H1 (cell line): ENCODE results near the gene WDR89. TPM values are rescaled to one million over a fixed set of nuclear protein-coding genes. Genes with fewer than 3 reads are reported as not detected.
"Not testable (repeated sequence)": the region's sequence is repeated elsewhere in the genome, so short reads cannot be mapped to it uniquely, and the experiment has no call there.

Source experiments
- CTCF ChIA-PET: fragments of 300-600 bp; sonication (Branson Sonifier 250); formaldehyde crosslinking; loops from one replicate; lab custom pipeline; 2021; ENCODE audit not compliant: partially characterized antibody; lab: Charles Lee
- POLR2A ChIA-PET: fragments of 300-600 bp; sonication (Branson Sonifier 250); formaldehyde crosslinking; loops from one replicate; lab custom pipeline; 2021; ENCODE audit warnings: inconsistent platforms; ENCODE audit not compliant: partially characterized antibody; lab: Charles Lee
- DNase-seq, 2 experiments: peaks; one replicate each; pipeline versions ENCODE4 v3.0.0 to v3.0.0-alpha.2; 2010 to 2022; ENCODE audit warnings: low spot score in 2 of 2, low read depth in 1 of 2, mixed read lengths in 1 of 2
- FAIRE-seq: peaks from 2 replicates; lab custom pipeline; 2011; peaks lifted over from hg19 to GRCh38; lab: Jason Lieb, UNC
- H2AFZ ChIP-seq: 2 replicates; pipeline ENCODE4 v1.8.1; 2012; ENCODE audit warnings: low read length, inconsistent platforms
- H2AK5ac ChIP-seq: 2 replicates; pipeline ENCODE4 v1.6.1; 2013; ENCODE audit warnings: low read depth, low read length
- H2BK120ac ChIP-seq: replicated peaks from 2 replicates; pipeline ENCODE3; 2013; ENCODE audit warnings: low read depth, low read length, inconsistent platforms
- H2BK12ac ChIP-seq: 2 replicates; pipeline ENCODE4 v1.6.1; 2013; ENCODE audit warnings: low read depth, low read length
- H2BK15ac ChIP-seq: 2 replicates; pipeline ENCODE4 v1.6.1; 2013; ENCODE audit warnings: low read length
- H2BK20ac ChIP-seq: 2 replicates; pipeline ENCODE4 v1.6.1; 2013; ENCODE audit warnings: low read length
- H2BK5ac ChIP-seq: 2 replicates; pipeline ENCODE4 v1.6.1; 2013; ENCODE audit warnings: low read depth, low read length
- H3K14ac ChIP-seq: 2 replicates; pipeline ENCODE4 v1.6.1; 2013; ENCODE audit warnings: inconsistent platforms; ENCODE audit not compliant: insufficient read length
- H3K18ac ChIP-seq: 2 replicates; pipeline ENCODE4 v1.6.1; 2013; ENCODE audit warnings: low read length; ENCODE audit errors: extremely low read depth
- H3K23ac ChIP-seq: 2 replicates; pipeline ENCODE4 v1.6.1; 2013; ENCODE audit warnings: inconsistent platforms; ENCODE audit not compliant: insufficient read length
- H3K23me2 ChIP-seq: 2 replicates; pipeline ENCODE4 v1.6.1; 2013; ENCODE audit warnings: low read depth, low read length
- H3K27ac ChIP-seq: 2 replicates; pipeline ENCODE4 v1.6.1; 2011; ENCODE audit warnings: low read depth, low read length, inconsistent platforms
- H3K27me3 ChIP-seq, 4 experiments: replicated peaks in 1 of 4; 1 replicate in 1 of 4; 2 replicates in 3 of 4; pipeline versions ENCODE4 v1.6.1 to v1.8.1; 2011 to 2013; ENCODE audit warnings: low read length in 3 of 4, mild to moderate bottlenecking in 3 of 4, inconsistent platforms in 2 of 4, mixed read lengths in 2 of 4, moderate library complexity in 1 of 4; ENCODE audit not compliant: control insufficient read depth in 3 of 4, insufficient read depth in 3 of 4; ENCODE audit errors: extremely low read depth in 1 of 4
- H3K36me3 ChIP-seq, 4 experiments: 2 replicates each; pipeline versions ENCODE4 v1.6.1 to v1.8.1; 2011 to 2013; ENCODE audit warnings: mild to moderate bottlenecking in 4 of 4, low read length in 3 of 4, moderate library complexity in 2 of 4, control low read depth in 1 of 4, inconsistent platforms in 1 of 4; ENCODE audit not compliant: insufficient read depth in 4 of 4, control insufficient read depth in 2 of 4
- H3K4ac ChIP-seq: replicated peaks from 2 replicates; pipeline ENCODE3; 2013; ENCODE audit warnings: low read length, low read depth, mixed read lengths, inconsistent platforms; ENCODE audit not compliant: insufficient read length
- H3K4me1 ChIP-seq, 4 experiments: replicated peaks in 1 of 4; 1 replicate in 1 of 4; 2 replicates in 3 of 4; pipeline versions ENCODE4 v1.6.1 to v1.8.1; 2011 to 2013; ENCODE audit warnings: low read length in 3 of 4, inconsistent platforms in 2 of 4, mixed read lengths in 1 of 4; ENCODE audit not compliant: insufficient read depth in 4 of 4, control insufficient read depth in 3 of 4
- H3K4me2 ChIP-seq, 2 experiments: 2 replicates each; pipeline versions ENCODE4 v1.6.1 to v1.8.1; 2011 to 2013; ENCODE audit warnings: low read depth in 2 of 2, low read length in 2 of 2, control low read depth in 1 of 2, inconsistent platforms in 1 of 2, mild to moderate bottlenecking in 1 of 2; ENCODE audit not compliant: insufficient read depth in 1 of 2
- H3K4me3 ChIP-seq, 4 experiments: fragments of 200-600, 300-600 bp in 1 of 4; sonication (generic), shearing (Covaris generic), sonication (Bioruptor Twin) in 1 of 4; 2 replicates each; pipeline versions ENCODE4 v1.5.1 to v1.8.1; 2011 to 2016; ENCODE audit warnings: low read length in 4 of 4, low read depth in 3 of 4, control low read depth in 2 of 4, inconsistent platforms in 2 of 4, mild to moderate bottlenecking in 2 of 4, mixed read lengths in 1 of 4, moderate library complexity in 1 of 4; ENCODE audit not compliant: insufficient read depth in 2 of 4; ENCODE audit errors: extremely low read depth in 1 of 4
- H3K56ac ChIP-seq: replicated peaks from 2 replicates; pipeline ENCODE3; 2013; ENCODE audit warnings: low read depth, mild to moderate bottlenecking, mixed read lengths, low read length, inconsistent platforms; ENCODE audit not compliant: insufficient read length
- H3K79me1 ChIP-seq: 2 replicates; pipeline ENCODE4 v1.6.1; 2013; ENCODE audit warnings: low read depth, low read length, control low read depth
- H3K79me2 ChIP-seq, 2 experiments: 2 replicates each; pipeline versions ENCODE4 v1.6.1 to v1.8.1; 2012 to 2013; ENCODE audit warnings: low read length in 2 of 2, mild to moderate bottlenecking in 2 of 2, inconsistent platforms in 1 of 2; ENCODE audit not compliant: insufficient read depth in 2 of 2, control insufficient read depth in 1 of 2
- H3K9ac ChIP-seq, 4 experiments: replicated peaks in 1 of 4; 1 replicate in 1 of 4; 2 replicates in 3 of 4; pipeline versions ENCODE4 v1.6.1 to v1.8.1; 2011 to 2013; ENCODE audit warnings: low read depth in 3 of 4, low read length in 3 of 4, control low read depth in 2 of 4, mild to moderate bottlenecking in 2 of 4, moderate library complexity in 2 of 4, inconsistent platforms in 1 of 4; ENCODE audit errors: extremely low read depth in 1 of 4
- H3K9me3 ChIP-seq, 2 experiments: 2 replicates each; pipeline versions ENCODE4 v1.6.1 to v1.8.1; 2012 to 2013; ENCODE audit warnings: mild to moderate bottlenecking in 2 of 2, moderate library complexity in 2 of 2, control low read depth in 1 of 2, inconsistent platforms in 1 of 2, low read depth in 1 of 2, low read length in 1 of 2, mixed read lengths in 1 of 2; ENCODE audit not compliant: insufficient read depth in 2 of 2
- H4K20me1 ChIP-seq, 2 experiments: replicated peaks in 1 of 2; 2 replicates each; pipeline versions ENCODE3 to v1.8.1; 2011 to 2013; ENCODE audit warnings: inconsistent platforms in 2 of 2, low read length in 2 of 2, mild to moderate bottlenecking in 1 of 2; ENCODE audit not compliant: insufficient read depth in 2 of 2, control insufficient read depth in 1 of 2
- H4K5ac ChIP-seq: 2 replicates; pipeline ENCODE4 v1.6.1; 2013; ENCODE audit warnings: low read length, low read depth, mixed read lengths, inconsistent platforms; ENCODE audit not compliant: insufficient read length
- H4K8ac ChIP-seq: 2 replicates; pipeline ENCODE4 v1.8.0; 2013; ENCODE audit warnings: mild to moderate bottlenecking, moderate library complexity, low read length, inconsistent platforms; ENCODE audit not compliant: insufficient read depth; ENCODE audit errors: extremely low read depth
- H4K91ac ChIP-seq: replicated peaks from 2 replicates; pipeline ENCODE3; 2013; ENCODE audit warnings: low read length, mixed read lengths, inconsistent platforms; ENCODE audit not compliant: insufficient read length
- WGBS, 2 experiments: shearing (Covaris generic) in 1 of 2; methylation state at CpG; one replicate each; pipeline versions ENCODE4 v1.1.6 to v1.1.7; 2013 to 2015; ENCODE audit warnings: low lambda C conversion rate in 2 of 2, mixed read lengths in 2 of 2, inconsistent platforms in 1 of 2, low coverage in 1 of 2, missing lambda C conversion rate in 1 of 2; ENCODE audit not compliant: insufficient replicate concordance in 2 of 2, insufficient coverage in 1 of 2, insufficient read length in 1 of 2; ENCODE audit errors: extremely low coverage in 1 of 2, missing lambda C conversion rate in 1 of 2; 5-methylcytosine and 5-hydroxymethylcytosine counted together
- polyA plus RNA-seq, 7 experiments: library from polyadenylated mRNA; depleted of rRNA in 3 of 7; stranded (reverse) in 5 of 7; unstranded in 2 of 7; fragments of >200 nt in 5 of 7; fragments of 200-250 nt in 2 of 7; gene quantifications; 1 replicate in 5 of 7; 2 replicates in 1 of 7; 4 replicates in 1 of 7; pipeline versions ENCODE4 v1.2.1 to v1.2.3, GENCODE V29; 2011 to 2013; ENCODE audit warnings: missing spikeins in 2 of 7, mixed read lengths in 2 of 7
- total RNA-seq: library from RNA; stranded (reverse); fragmentation: NEBNext Ultra II Directional; extraction: Animal tissue kit (Norgen Biotek cat#: 25700); gene quantifications from 2 replicates; pipeline ENCODE4 v1.2.1, GENCODE V29; 2021

The WDR89 gene
- total and polyA plus RNA-seq, 2 of the 8 experiments (the other 6 are each of a cell fraction or from before 2014, with no cell fraction given) = 8.3 to 32.9 TPM

- H2BK20ac ChIP-seq, H4K5ac ChIP-seq, H3K23ac ChIP-seq, H3K4me1 ChIP-seq, H3K4me3 ChIP-seq, POLR2A ChIA-PET, H4K8ac ChIP-seq, H2BK12ac ChIP-seq, H3K79me1 ChIP-seq, H3K14ac ChIP-seq, H3K4ac ChIP-seq, H2BK15ac ChIP-seq, FAIRE-seq, H3K18ac ChIP-seq, H3K9ac ChIP-seq, H3K27me3 ChIP-seq, H2BK120ac ChIP-seq, H3K4me2 ChIP-seq, DNase-seq, H4K91ac ChIP-seq, H3K27ac ChIP-seq, H2AFZ ChIP-seq, H3K23me2 ChIP-seq, H2BK5ac ChIP-seq, H4K20me1 ChIP-seq, H3K9me3 ChIP-seq, H3K56ac ChIP-seq, H2AK5ac ChIP-seq: not testable (repeated sequence)
- 87% methylated on average over 7 of the region's 7 CpGs; no CpG with 5 or more reads in 1 of the 2 experiments for WGBS, 2 experiments
- CTCF ChIA-PET = interaction anchor here (1.4 kb wide), 2 partner anchors 12 to 183 kb away, joined by 3 to 4 read pairs; no protein-coding TSS in a partner anchor
- peaks cover 0 to 19% (median 2%) of the 10 kb centered on the region in 4 experiments; a peak in 4 of 8 replicates for H3K36me3 ChIP-seq
- H3K79me2 ChIP-seq = peaks cover 3 to 23% of the 10 kb centered on the region in 2 experiments; a peak in 2 of 4 replicates
Measured at GRCh38 chr14:63621975-63622374, 19.7 kb downstream of the WDR89 start.
